GM19452 (cell line): ENCODE data around the gene NAA50.

ENCODE experiments used
- ATAC-seq: cut with Tn5 transposase; IDR thresholded peaks from one replicate; pipeline ENCODE4 v1.9.1; 2021; ENCODE audit not compliant: unreplicated experiment

NAA50 gene

DNA sequence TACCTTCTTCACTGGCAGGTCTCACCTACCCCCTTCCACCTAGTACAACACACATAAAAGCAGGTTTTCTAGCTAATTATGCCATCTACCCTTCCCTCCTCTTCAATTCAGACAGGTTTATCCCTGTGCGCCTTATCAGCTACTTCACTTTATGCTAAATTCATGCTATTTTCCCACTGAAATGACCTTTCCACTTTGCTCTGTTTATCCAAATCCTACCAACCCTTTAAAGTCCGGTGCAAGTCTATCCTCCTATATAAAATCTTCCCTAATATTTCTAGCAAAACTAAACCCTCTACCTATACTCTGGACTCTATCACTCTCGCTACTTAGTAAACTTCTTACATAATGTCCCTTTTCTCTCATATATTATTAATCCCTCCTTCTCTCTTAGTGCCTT lies 55.6 kb downstream of the NAA50 start:
- ATAC-seq = no peak

DNA sequence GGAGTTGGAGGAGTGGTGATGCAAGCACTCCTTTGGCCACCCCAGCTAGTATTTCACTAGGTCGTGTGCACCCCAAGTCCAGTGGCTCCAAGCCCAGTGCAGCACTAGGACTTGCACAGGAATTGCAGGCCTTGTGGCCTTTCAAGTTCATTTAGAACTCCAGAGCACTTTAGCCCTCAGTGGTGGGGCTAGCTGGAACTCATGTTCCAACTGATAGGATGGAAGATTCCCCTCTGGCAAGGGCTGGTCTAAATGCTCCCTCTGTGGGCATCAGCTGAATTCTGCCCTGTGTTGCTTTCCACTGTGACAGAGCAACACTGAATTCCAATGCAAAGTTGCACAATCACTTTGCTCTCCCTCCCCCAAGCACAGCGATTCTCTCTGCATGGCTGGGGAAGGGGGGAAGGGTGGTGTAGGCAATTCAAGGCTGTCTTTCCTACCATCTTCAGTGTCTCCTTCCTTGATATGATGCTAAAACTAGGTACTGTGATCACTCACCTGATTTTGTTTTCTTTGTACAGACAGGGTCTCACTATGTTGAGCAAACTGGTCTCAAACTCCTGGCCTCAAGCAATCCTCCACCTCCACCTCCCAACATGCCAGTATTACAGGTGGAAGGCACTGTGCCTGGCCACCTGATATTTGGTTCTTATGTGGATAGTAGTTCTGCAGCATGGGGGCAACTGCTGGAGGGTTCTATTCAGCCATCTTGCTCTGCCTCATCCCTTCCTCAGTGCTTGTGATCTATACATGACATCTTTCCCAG lies 59.9 kb downstream of the NAA50 start:
- no peak for ATAC-seq

DNA sequence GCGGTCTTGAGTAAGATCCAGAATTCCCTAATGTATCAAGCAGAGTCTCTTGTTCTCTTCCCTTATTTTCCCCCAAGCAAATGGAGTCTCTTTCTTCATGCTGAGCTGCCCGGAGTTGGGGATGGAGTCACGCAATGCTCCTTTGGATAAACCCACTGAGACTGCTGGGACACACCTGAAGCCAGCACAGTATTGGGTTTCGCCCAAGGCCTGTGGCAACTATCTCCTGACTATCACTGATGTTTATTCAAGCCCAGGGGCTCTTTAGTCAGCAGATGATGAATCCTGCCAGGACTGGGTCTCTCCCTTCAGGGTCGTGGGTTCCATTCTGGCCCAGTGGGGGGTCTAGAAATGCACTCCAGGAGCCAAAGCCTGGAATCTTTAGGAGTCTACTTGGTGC lies 60.9 kb downstream of the NAA50 start:
- ATAC-seq = no peak

DNA sequence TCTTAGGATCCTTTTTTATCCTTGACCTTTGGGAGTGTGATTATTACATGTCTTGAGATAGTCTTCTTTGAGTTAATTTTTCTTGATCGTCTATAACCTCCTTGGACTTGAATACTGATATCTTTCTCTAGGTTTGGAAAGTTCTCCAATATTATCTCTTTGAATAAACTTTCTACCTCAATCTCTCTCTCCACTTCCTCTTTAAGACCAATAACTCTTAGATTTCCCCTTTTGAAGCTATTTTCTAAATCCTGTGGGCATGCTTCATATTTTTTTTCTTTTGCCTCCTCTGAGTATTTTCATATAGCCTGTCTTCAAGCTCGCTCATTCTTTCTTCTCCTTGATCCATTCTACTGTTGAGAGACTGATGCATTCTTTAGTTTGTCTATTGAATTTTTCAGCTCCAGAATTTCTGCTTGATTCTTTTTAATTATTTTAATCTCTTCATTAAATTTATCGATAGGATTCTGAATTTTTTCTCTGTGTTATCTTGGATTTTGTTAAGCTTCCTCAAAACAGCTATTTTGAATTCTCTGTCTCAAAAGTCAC lies 61.7 kb downstream of the NAA50 start:
- ATAC-seq = no peak

DNA sequence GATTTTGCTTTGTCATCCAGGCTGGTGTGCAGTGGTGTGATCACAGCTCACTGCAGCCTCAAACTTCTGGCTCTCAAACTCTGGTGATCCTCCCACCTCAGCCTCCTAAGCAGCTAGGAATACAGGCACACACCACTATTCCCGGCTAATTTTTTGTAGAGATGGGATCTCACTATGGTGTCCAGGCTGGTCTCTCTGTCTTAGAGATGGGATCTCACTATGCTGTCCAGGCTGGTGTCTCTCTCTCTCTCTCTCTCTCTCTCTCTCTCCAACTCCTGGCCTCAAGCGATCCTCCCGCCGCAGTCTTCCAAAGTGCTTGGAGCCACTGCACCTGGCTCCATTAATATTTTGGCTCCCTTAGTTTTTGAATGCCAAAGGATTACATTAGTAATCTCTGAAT lies 67.3 kb downstream of the NAA50 start:
- no peak for ATAC-seq

DNA sequence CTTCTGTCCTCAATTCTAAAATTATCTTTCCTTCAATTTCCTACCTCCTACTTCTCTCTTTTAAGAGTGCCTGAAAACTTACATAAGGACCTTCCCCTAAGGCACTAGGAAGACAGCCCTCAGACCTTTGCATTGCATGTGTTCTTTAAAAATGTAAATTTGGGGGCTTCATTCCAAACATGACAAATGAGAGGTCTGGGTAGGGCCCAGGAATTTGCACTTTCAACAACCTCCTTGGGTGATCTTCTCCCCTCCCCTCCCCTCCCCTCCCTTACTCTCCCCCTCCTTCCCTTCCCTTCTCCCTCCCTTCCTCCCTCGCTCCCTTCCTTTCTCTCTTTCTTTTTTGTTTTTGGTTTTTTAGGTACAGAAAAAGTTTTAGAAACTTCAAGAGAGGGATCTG lies 68.3 kb downstream of the NAA50 start:
- no peak for ATAC-seq

DNA sequence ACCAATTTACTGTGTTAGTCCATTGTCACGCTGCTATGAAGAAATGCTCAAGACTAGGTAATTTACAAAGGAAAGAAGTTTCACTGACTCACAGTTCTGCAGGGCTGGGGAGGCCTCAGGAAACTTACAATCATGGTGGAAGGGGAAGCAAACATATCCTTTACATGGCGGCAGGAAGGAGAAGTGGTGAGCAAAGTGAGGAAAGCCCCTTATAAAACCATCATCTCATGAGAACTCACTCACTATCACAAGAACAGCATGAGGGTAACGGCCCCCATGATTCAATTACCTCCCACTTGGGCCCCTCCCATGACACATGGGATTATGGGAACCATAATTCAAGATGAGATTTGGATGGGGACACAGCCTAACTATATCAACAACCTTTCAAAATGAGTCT lies 69.8 kb downstream of the NAA50 start:
- ATAC-seq = no peak

DNA sequence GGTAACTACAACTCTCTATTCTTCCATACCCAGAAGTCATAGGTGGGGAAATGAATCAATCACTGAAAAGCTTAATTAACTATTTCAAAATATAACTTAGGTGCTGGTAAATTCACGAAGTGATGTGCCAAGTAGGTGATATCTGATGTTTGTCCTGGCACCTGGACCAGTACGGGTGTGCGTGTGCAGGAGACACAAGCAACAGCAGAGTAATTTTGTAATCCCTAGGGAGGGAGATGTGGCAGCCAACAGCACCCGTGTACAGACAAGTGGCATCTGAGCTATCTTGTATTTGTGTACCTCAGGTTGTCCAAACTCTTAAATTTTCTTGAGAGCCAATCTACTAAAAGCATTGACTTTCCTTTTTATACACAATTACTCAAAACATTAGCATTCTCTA lies 72.5 kb downstream of the NAA50 start:
- ATAC-seq = no peak

DNA sequence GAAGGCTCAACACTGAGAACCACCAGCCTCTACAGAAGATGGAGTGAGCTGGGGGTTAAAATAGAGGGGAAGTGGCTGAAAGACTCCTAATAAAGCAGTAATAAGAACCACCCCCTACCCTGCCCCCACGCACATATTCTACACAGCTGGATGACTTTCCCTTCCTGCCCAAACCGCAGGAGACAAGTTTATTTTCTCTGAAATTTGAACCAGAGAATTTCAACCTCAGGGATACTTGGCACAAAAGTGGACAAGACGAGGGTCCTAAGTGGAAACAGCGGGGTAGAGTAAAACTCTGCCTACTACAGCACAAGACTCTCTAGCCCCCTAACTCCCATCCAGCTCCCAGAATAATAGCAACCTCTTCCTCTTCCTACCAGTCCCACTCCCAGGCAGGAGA lies 78.0 kb downstream of the NAA50 start:
- no peak for ATAC-seq
